Measurements from ENCODE around the gene MRTFB.

- TF ChIP-seq, protein P1, sequence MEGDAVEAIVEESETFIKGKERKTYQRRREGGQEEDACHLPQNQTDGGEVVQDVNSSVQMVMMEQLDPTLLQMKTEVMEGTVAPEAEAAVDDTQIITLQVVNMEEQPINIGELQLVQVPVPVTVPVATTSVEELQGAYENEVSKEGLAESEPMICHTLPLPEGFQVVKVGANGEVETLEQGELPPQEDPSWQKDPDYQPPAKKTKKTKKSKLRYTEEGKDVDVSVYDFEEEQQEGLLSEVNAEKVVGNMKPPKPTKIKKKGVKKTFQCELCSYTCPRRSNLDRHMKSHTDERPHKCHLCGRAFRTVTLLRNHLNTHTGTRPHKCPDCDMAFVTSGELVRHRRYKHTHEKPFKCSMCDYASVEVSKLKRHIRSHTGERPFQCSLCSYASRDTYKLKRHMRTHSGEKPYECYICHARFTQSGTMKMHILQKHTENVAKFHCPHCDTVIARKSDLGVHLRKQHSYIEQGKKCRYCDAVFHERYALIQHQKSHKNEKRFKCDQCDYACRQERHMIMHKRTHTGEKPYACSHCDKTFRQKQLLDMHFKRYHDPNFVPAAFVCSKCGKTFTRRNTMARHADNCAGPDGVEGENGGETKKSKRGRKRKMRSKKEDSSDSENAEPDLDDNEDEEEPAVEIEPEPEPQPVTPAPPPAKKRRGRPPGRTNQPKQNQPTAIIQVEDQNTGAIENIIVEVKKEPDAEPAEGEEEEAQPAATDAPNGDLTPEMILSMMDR (IDR thresholded peaks at IDR 0.05; ENCODE audit: borderline replicate concordance, extremely low read depth, low read length, poor library complexity, severe bottlenecking) = no peak
- TF ChIP-seq EZH2 (IDR thresholded peaks at IDR 0.05; ENCODE audit: borderline replicate concordance, low read depth, low read length, severe bottlenecking) = no peak
Measured at GRCh38 chr16:14283786-14284185, 212.7 kb downstream of the MRTFB start.
